ENCODE measurements around the gene OMP.

OMP gene

DNA sequence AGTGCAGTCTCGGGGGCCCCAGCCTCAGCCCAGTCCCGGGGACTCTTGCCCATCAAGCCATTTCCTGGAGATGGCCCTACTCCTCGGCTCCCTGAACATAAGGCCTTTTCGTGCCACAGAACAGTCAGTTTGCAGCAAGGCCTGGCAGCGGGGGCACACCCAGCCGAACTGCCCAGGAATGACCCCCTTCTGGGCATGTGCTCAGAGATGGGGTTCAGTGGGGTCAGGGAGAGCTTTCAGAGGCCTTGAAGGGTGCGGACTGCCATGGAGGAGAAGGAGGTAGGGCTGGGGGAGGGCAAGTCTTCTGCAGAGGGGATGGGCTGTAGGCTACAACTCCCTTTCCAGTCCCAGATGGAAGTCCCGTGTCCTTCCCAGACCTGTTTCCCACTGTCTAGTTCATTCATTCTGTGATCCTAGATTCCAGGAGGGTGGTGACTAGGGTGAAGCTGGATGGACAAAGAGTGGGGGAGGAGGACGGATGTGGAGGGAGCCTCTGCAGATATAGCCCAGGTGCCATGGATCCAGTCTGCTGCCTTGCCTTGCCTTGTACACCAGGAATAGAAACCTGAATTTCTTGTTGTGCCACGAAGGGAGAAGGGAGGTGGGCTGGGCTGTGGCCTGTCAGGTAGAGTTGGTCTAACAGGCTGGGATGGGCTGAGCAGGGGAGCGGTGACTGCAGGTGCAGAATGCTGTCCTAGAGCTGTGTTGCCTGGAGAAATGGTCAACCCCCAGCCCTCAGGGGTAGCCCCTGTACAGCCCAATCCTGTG is 14.2 kb upstream of the OMP start:
- DNase-seq (ENCODE audit: low spot score): no peak
- no peak for TF ChIP-seq CTCF (IDR thresholded peaks at IDR 0.05; ENCODE audit: extremely low read depth, missing control alignments)

- no peak for DNase-seq (ENCODE audit: low spot score)
- no peak for TF ChIP-seq CTCF (IDR thresholded peaks at IDR 0.05; ENCODE audit: extremely low read depth, missing control alignments)
These were observed 13.6 kb upstream of the OMP start for GRCh38 chr11:77089004-77089545.

GRCh38 chr11:77090046-77090372 is 12.6 kb upstream of the OMP start:
- no peak for DNase-seq (ENCODE audit: low spot score)
- no peak for TF ChIP-seq CTCF (IDR thresholded peaks at IDR 0.05; ENCODE audit: extremely low read depth, missing control alignments)

GRCh38 chr11:77090373-77091111 is 12.1 kb upstream of the OMP start:
- no peak for TF ChIP-seq CTCF (IDR thresholded peaks at IDR 0.05; ENCODE audit: extremely low read depth, missing control alignments)
- no peak for DNase-seq (ENCODE audit: low spot score)

GRCh38 chr11:77091146-77091940 is 11.3 kb upstream of the OMP start:
- DNase-seq (ENCODE audit: low spot score): peak; percentile 91
- TF ChIP-seq CTCF (IDR thresholded peaks at IDR 0.05; ENCODE audit: extremely low read depth, missing control alignments): peak; percentile 97

DNA sequence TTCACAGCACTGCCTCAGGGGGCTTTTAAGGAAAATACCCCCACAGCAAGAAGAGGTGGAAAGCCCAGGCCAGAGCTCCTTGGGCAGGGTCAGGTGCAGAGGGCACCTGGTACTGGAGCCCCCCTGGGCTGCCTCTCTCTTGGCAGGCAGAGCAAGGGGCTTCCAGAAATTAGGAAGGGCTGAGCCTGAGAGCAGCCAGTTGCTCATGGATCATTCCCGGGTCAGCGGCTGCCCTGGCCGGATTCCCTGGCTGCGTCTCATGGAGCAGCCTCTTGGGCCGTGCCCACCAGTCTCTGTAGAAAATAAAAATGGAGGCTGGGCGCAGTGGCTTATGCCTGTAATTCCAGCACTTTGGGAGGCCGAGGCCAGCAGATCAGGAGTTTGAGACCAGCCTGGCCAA is 10.3 kb upstream of the OMP start:
- no peak for TF ChIP-seq CTCF (IDR thresholded peaks at IDR 0.05; ENCODE audit: extremely low read depth, missing control alignments)
- DNase-seq (ENCODE audit: low spot score): no peak
